ENCODE data around the gene CFAP251. TPM values are rescaled to one million over a fixed set of nuclear protein-coding genes. Genes with fewer than 3 reads are reported as not detected.
A peak's percentile ranks its signal among the peaks of the same experiment; 100 is the strongest.

The CFAP251 gene
- total and polyA plus RNA-seq, 10 of the 15 experiments (the other 5 are each of a cell fraction or from before 2014, with no cell fraction given), result 0.10 to 0.97 (median 0.64) TPM

DNA sequence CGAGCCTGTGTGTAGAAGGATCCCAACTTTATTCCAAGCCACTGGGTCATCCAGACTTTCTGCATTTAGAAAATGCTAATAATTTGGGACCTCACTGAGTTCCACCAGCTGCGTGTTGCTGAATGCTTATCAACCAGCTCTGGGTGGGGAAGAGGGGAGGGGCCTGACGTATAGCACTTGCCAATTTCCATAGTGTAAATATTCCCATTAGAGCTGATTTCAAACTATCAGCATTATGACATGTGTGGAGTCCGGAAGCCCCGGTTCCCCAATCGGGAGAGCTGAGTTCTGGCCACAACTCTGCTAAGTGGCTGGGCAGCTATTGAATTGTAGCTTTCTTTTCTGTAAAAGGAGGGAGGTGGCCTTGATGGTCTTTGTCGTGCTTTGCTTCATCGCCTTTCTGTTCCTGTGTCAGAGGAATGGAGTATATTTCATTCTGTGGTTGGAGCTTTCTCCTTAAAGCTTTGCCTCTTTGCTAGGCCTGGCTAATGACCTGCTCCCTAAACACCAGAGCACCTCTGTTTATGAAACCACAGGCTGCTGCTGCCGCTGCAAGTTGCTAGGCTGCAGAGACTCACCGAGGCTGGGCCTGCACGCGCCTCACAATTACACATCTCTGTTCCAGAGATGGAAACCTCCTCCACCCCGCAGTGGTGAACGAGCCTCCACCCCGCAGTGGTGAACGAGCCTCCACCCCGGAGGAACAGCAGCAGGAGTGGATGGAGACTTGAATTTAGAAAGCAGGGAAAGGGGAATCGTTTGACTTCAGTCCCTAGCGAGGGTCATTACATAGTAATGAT is 95.6 kb downstream of the CFAP251 start:
- peaks cover 0 to 4% of the 10 kb centered on the region in 2 experiments; a peak in 2 of 4 replicates for H3K27me3 ChIP-seq (replicated peaks in 1 of 2; ENCODE audit: control insufficient read depth in 2 of 2, insufficient read depth in 2 of 2, low read length in 1 of 2)
- H3K4me3 ChIP-seq, result no peak overlapping the region

DNA sequence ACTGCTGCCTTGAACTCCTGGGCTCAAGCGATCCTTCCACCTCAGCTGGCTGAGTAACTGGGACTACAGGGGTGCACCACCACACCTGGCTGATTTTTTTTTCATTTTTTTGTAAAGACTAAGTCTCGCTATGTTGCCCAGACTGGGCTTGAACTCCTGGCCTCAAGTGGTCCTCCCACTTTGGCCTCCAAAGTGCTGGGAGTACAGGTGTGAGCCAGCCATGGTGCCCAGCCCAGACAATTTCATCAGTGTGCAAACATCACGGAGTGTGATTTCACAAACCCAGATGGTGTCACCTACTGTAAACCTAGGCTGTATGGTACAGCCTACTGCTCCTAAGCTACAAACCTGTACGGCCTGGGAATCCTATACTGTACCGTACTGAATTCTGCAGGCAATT is 96.4 kb downstream of the CFAP251 start:
- no peak overlapping the region for H2AFZ ChIP-seq (ENCODE audit: control insufficient read depth, low read depth, low read length)
- H3K9me3 ChIP-seq (replicated peaks; ENCODE audit: control insufficient read depth, insufficient read depth, low read length), result peaks cover 5% of the 10 kb centered on the region
- SMC1A ChIA-PET (ENCODE audit: uncharacterized antibody, unreplicated experiment), result no interaction called here
- 70% methylated on average over 5 of the region's 5 CpGs for WGBS (ENCODE audit: insufficient coverage, insufficient replicate concordance, low lambda C conversion rate, missing lambda C conversion rate)
- H3K4me3 ChIP-seq, result no peak overlapping the region
- BruUV-seq (replicated peaks), result no TSS peak
- H3K27ac ChIP-seq (ENCODE audit: control insufficient read depth, insufficient read depth), result no peak overlapping the region
- no peak overlapping the region for H3K9ac ChIP-seq (ENCODE audit: control insufficient read depth, insufficient read depth, low read length)
- TF ChIP-seq STAT3 (IDR thresholded peaks at IDR 0.05; ENCODE audit: low read depth, low read length), result no peak
- no peak overlapping the region for H3K4me2 ChIP-seq (ENCODE audit: control insufficient read depth, insufficient read depth)
- in situ Hi-C loops (cut with MboI), result no loop called here
- intact Hi-C loops (cut with micrococcal nuclease; ENCODE audit: unreplicated experiment), result no loop called here
- no peaks in the 10 kb centered on the region for H4K20me1 ChIP-seq (ENCODE audit: control insufficient read depth, insufficient read depth)
- no peaks in the 10 kb centered on the region for H3K79me2 ChIP-seq (ENCODE audit: control insufficient read depth, insufficient read depth, low read length)
- no peak for ATAC-seq
- no peak for DNase-seq (ENCODE audit: low read depth, low spot score)
- H3K27me3 ChIP-seq (replicated peaks in 1 of 2; ENCODE audit: control insufficient read depth in 2 of 2, insufficient read depth in 2 of 2, low read length in 1 of 2), result 0 out of 4 replicates have a peak, but pooled peaks cover 0 to 1% of the 10 kb centered on the region in 2 experiments
- RAD21 ChIA-PET (ENCODE audit: unreplicated experiment), result no interaction called here
- no peaks in the 10 kb centered on the region for H3K36me3 ChIP-seq (ENCODE audit: control insufficient read depth in 2 of 2, insufficient read depth in 2 of 2, low read length in 1 of 2)
- H3K4me1 ChIP-seq (ENCODE audit: control insufficient read depth, insufficient read depth, low read length), result 0 out of 2 replicates have a peak, but pooled peaks cover 3% of the 10 kb centered on the region
- no peak for FAIRE-seq
- POLR2A ChIA-PET, result no interaction called here
- CTCF ChIA-PET, result no interaction called here

More for the DNA sequence above, 95.6 kb downstream of the CFAP251 start:
- BruUV-seq (replicated peaks), result no TSS peak
- TF ChIP-seq CHD4 (IDR thresholded peaks at IDR 0.05) (no peak), ATF7 (IDR thresholded peaks at IDR 0.05; ENCODE audit: low read depth) (no peak), RUNX3 (IDR thresholded peaks at IDR 0.05; ENCODE audit: low read length) (peak; percentile 18; the same call in 1 of the 2 replicates), KLF5 (IDR thresholded peaks at IDR 0.05; ENCODE audit: partially characterized antibody) (no peak)
- Histone ChIP-seq H3K4me2 (ENCODE audit: control insufficient read depth, insufficient read depth) (no peak overlapping the region), H3K36me3 (ENCODE audit: control insufficient read depth in 2 of 2, insufficient read depth in 2 of 2, low read length in 1 of 2) (no peaks in the 10 kb centered on the region), H2AFZ (ENCODE audit: control insufficient read depth, low read depth, low read length) (no peak overlapping the region), H3K79me2 (ENCODE audit: control insufficient read depth, insufficient read depth, low read length) (no peaks in the 10 kb centered on the region), H3K4me1 (ENCODE audit: control insufficient read depth, insufficient read depth, low read length) (0 out of 2 replicates have a peak, but pooled peaks cover 8% of the 10 kb centered on the region), H3K27ac (ENCODE audit: control insufficient read depth, insufficient read depth) (no peak overlapping the region), H3K9ac (ENCODE audit: control insufficient read depth, insufficient read depth, low read length) (no peak overlapping the region), H4K20me1 (ENCODE audit: control insufficient read depth, insufficient read depth) (no peaks in the 10 kb centered on the region), H3K9me3 (replicated peaks; ENCODE audit: control insufficient read depth, insufficient read depth, low read length) (peaks cover 3% of the 10 kb centered on the region)
- FAIRE-seq (no peak), ATAC-seq (no peak), DNase-seq (ENCODE audit: low read depth, low spot score) (no peak)
- WGBS (ENCODE audit: insufficient coverage, insufficient replicate concordance, low lambda C conversion rate, missing lambda C conversion rate), result 72% methylated on average over 19 of the region's 19 CpGs
- ChIA-PET POLR2A (no interaction called here), RAD21 (ENCODE audit: unreplicated experiment) (interaction anchor here (0.6 kb wide), 1 partner anchor 24 kb away, joined by 3 read pairs; no protein-coding TSS in a partner anchor), SMC1A (ENCODE audit: uncharacterized antibody, unreplicated experiment) (interaction anchor here (1.0 kb wide), 1 partner anchor 17 kb away, joined by 3 read pairs; no protein-coding TSS in a partner anchor), CTCF (no interaction called here)
- intact Hi-C loops (cut with micrococcal nuclease; ENCODE audit: unreplicated experiment) (no loop called here), in situ Hi-C loops (cut with MboI) (no loop called here)

All from GM12878 (cell line).